ENCODE data around the gene PRKAG2.
"Not testable (repeated sequence)": the region's sequence is repeated elsewhere in the genome, so short reads cannot be mapped to it uniquely, and the experiment has no call there.

Gene PRKAG2

GRCh38 chr7:151518947-151519764, 357.8 kb downstream of the PRKAG2 start:
- Histone ChIP-seq H3K4me3 (ENCODE audit: low read length) (peak overlapping the region; percentile 56), H3K4me1 (ENCODE audit: insufficient read depth, low read length) (peaks cover 10% of the 10 kb centered on the region)
- not testable (repeated sequence) for H3K9me3 ChIP-seq (ENCODE audit: low read length); H2AFZ ChIP-seq (ENCODE audit: low read depth, low read length); H3K27me3 ChIP-seq (ENCODE audit: insufficient read depth, low read length); H3K36me3 ChIP-seq (ENCODE audit: insufficient read depth, low read length)

DNA sequence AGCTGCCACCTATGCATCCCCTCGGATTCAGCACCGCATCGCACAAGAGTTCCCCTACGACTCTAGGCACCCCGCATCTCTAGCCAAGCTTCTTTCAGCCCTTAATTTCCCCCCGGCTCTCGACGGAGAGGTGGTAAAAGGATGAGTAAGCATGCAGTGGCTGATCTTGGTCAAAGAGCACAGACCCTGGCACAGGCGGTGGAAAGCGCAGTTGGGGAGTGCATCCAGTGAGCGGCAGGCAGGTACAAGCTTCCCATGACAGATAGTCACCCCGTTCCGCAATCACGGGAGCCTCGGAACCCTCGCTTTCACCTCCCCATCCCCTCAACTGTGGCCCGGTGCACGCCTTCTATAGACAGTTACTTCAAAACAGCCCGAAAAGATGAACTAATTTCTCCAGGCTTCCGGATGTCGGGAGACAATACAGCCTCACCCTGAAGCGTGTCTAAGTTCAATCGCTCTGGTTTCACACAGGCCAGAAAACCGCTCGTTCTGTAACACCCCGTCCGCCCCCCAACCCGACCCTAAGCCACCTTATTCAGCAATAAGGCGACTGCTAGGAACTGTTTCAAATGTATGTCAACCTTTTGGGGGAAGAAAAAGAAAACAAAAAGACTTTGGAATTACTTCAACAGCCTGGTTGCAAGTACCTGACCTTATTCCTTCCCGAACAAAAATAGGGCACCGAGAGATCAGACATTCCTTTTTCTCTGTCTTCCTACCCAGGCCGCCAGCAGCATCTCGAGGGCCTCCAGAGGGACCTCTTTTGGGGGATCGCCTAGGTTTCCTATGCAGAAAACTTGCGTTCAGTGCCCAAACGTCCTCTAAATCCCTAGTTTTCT, 358.6 kb downstream of the PRKAG2 start:
- Histone ChIP-seq H3K27me3 (ENCODE audit: insufficient read depth, low read length) (no peaks in the 10 kb centered on the region), H2AFZ (ENCODE audit: low read depth, low read length) (no peak overlapping the region), H3K36me3 (ENCODE audit: insufficient read depth, low read length) (no peaks in the 10 kb centered on the region), H3K4me1 (ENCODE audit: insufficient read depth, low read length) (peaks cover 10% of the 10 kb centered on the region), H3K9me3 (ENCODE audit: low read length) (peaks cover 5% of the 10 kb centered on the region), H3K4me3 (ENCODE audit: low read length) (peak overlapping the region; percentile 56)

DNA sequence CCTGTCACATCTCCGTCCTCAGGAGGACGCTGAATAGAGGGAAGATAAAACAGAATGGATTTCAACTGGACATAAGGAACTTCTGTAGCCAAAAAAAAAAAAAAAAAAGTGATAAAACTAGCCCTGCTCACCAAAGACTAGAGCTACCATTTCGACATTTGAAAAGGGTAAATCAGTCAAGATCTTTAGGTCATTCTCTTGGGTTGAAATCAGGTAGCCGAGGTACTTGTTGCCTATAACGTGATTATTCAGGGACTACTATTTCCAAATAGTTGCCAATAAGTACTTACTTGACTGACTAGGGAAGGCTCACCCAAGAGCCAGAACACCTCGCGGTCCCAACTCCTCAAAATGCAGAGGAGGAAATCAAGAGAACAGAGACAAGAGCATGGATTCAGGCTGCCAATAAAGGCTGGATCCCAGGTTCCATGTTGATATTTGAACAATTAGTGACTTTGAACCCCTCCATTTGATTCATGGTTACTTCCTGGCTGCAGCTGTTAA, 359.3 kb downstream of the PRKAG2 start:
- H3K4me3 ChIP-seq (ENCODE audit: low read length), result peak overlapping the region; percentile 56
- peaks cover 10% of the 10 kb centered on the region for H3K4me1 ChIP-seq (ENCODE audit: insufficient read depth, low read length)
- H3K36me3 ChIP-seq (ENCODE audit: insufficient read depth, low read length), result no peaks in the 10 kb centered on the region
- peaks cover 7% of the 10 kb centered on the region for H3K9me3 ChIP-seq (ENCODE audit: low read length)
- no peak overlapping the region for H2AFZ ChIP-seq (ENCODE audit: low read depth, low read length)
- no peaks in the 10 kb centered on the region for H3K27me3 ChIP-seq (ENCODE audit: insufficient read depth, low read length)

DNA sequence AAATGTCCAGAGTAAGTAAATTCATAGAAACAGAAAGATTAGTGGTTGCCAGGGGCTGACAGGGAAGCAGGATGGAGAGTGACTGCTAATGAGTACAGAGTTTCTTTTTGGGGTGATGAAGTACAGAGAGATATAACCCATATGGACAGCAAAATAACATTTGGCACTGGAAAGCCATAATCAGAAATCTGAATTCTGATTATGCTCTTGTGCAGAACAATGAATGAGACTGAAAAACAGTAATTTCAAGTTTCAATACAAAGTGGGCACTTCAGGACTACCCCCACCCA, 361.7 kb downstream of the PRKAG2 start:
- no peak overlapping the region for H3K4me3 ChIP-seq (ENCODE audit: low read length)
- H3K9me3 ChIP-seq (ENCODE audit: low read length), result peaks cover 18% of the 10 kb centered on the region
- no peaks in the 10 kb centered on the region for H3K27me3 ChIP-seq (ENCODE audit: insufficient read depth, low read length)
- no peaks in the 10 kb centered on the region for H3K36me3 ChIP-seq (ENCODE audit: insufficient read depth, low read length)
- H3K4me1 ChIP-seq (ENCODE audit: insufficient read depth, low read length), result peaks cover 10% of the 10 kb centered on the region
- no peak overlapping the region for H2AFZ ChIP-seq (ENCODE audit: low read depth, low read length)

DNA sequence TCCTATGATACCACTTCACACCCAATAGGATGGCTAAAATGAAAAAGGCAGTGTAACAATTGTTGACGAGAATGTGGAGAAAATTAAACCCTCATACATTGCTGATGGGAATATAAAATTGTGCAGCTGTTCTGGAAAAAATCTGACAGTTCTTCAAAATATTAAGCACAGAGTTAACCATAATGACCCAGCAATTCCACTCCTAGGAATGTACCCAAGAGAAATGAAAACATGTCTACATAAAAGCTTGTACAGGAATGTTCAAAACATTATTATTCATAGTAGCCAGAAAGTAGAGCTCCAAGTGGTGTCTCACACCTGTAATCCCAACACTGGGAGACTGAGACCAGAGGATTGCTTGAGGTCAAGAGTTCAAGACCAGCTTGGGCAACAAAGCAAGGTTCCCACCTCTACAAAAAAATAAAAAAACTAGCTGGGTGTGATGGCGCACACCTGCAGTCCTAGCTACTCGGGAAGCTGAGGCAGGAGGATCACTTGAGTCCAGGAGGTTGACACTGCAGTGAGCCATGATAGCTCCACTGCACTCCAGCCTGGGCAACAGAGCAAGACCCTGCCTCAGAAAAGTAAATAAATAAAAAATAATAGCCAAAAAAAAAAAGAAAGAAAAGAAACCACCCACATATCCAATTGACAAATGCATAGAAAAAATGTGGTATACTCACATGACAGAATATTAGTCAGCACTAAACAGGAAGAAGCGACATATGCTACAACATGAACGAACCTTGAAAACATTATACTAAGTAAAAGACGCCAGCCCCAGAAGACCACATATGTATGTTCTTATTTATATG, 362.2 kb downstream of the PRKAG2 start:
- peaks cover 10% of the 10 kb centered on the region for H3K4me1 ChIP-seq (ENCODE audit: insufficient read depth, low read length)
- H3K9me3 ChIP-seq (ENCODE audit: low read length), result peaks cover 18% of the 10 kb centered on the region
- no peak overlapping the region for H3K4me3 ChIP-seq (ENCODE audit: low read length)
- no peaks in the 10 kb centered on the region for H3K27me3 ChIP-seq (ENCODE audit: insufficient read depth, low read length)
- H3K36me3 ChIP-seq (ENCODE audit: insufficient read depth, low read length), result no peaks in the 10 kb centered on the region
- H2AFZ ChIP-seq (ENCODE audit: low read depth, low read length), result no peak overlapping the region

DNA sequence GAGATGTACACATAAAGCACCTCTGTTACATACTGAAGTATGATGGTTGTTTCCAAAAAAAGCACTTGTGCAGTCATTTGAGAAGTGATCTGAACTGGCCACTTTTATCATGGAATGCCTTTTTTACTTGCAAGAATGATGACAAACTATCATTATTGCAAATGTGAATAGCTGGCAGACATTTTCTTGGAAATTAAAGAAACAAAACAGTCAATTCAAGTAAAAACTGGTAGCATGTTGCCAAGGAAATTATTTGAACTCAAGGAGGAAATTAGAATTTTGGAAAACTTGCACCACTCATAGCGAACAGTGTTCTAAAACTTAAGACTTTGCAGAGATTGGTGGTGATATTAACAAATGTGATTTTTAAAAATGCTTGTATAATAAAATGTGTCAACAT, 363.8 kb downstream of the PRKAG2 start:
- H3K36me3 ChIP-seq (ENCODE audit: insufficient read depth, low read length), result no peaks in the 10 kb centered on the region
- peaks cover 13% of the 10 kb centered on the region for H3K4me1 ChIP-seq (ENCODE audit: insufficient read depth, low read length)
- H3K27me3 ChIP-seq (ENCODE audit: insufficient read depth, low read length), result no peaks in the 10 kb centered on the region
- H3K9me3 ChIP-seq (ENCODE audit: low read length), result peaks cover 21% of the 10 kb centered on the region
- H2AFZ ChIP-seq (ENCODE audit: low read depth, low read length), result no peak overlapping the region
- no peak overlapping the region for H3K4me3 ChIP-seq (ENCODE audit: low read length)

GRCh38 chr7:151512353-151512752, 364.6 kb downstream of the PRKAG2 start:
- H2AFZ ChIP-seq (ENCODE audit: low read depth, low read length), result no peak overlapping the region
- peaks cover 21% of the 10 kb centered on the region for H3K9me3 ChIP-seq (ENCODE audit: low read length)
- H3K36me3 ChIP-seq (ENCODE audit: insufficient read depth, low read length), result no peaks in the 10 kb centered on the region
- H3K4me1 ChIP-seq (ENCODE audit: insufficient read depth, low read length), result peaks cover 5% of the 10 kb centered on the region
- no peaks in the 10 kb centered on the region for H3K27me3 ChIP-seq (ENCODE audit: insufficient read depth, low read length)
- H3K4me3 ChIP-seq (ENCODE audit: low read length), result no peak overlapping the region

- Histone ChIP-seq H3K36me3 (ENCODE audit: insufficient read depth, low read length) (no peaks in the 10 kb centered on the region), H3K9me3 (ENCODE audit: low read length) (peaks cover 21% of the 10 kb centered on the region), H3K4me1 (ENCODE audit: insufficient read depth, low read length) (peaks cover 4% of the 10 kb centered on the region), H3K27me3 (ENCODE audit: insufficient read depth, low read length) (no peaks in the 10 kb centered on the region), H3K4me3 (ENCODE audit: low read length) (no peak overlapping the region), H2AFZ (ENCODE audit: low read depth, low read length) (no peak overlapping the region)
Measured at GRCh38 chr7:151511946-151512345, 365.0 kb downstream of the PRKAG2 start.

DNA sequence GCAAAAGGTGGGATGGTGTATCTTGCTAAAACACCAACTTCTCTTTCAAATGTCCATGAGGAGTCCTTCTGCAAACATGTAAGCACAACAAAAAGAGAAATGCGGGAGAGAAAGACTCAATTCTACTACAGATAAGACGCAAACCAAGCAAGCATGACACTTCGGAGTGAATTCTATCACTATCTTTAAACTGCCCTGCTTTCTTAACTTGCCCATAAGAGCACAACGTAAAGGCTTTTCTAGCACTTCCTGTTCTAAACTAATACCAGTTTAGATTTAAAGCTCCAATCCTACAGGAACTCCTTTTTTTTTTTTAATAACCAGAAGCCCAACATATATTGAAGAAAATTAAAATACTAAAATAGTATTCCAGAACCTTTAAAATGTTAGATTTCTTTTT, 365.6 kb downstream of the PRKAG2 start:
- Histone ChIP-seq H3K36me3 (ENCODE audit: insufficient read depth, low read length) (no peaks in the 10 kb centered on the region), H3K4me3 (ENCODE audit: low read length) (no peak overlapping the region), H3K9me3 (ENCODE audit: low read length) (peaks cover 21% of the 10 kb centered on the region), H3K4me1 (ENCODE audit: insufficient read depth, low read length) (peaks cover 4% of the 10 kb centered on the region), H3K27me3 (ENCODE audit: insufficient read depth, low read length) (no peaks in the 10 kb centered on the region), H2AFZ (ENCODE audit: low read depth, low read length) (no peak overlapping the region)

GRCh38 chr7:151509670-151510333, 367.1 kb downstream of the PRKAG2 start:
- no peaks in the 10 kb centered on the region for H3K36me3 ChIP-seq (ENCODE audit: insufficient read depth, low read length)
- H3K9me3 ChIP-seq (ENCODE audit: low read length), result peaks cover 19% of the 10 kb centered on the region
- no peaks in the 10 kb centered on the region for H3K27me3 ChIP-seq (ENCODE audit: insufficient read depth, low read length)
- H3K4me1 ChIP-seq (ENCODE audit: insufficient read depth, low read length), result peaks cover 4% of the 10 kb centered on the region
- no peak overlapping the region for H3K4me3 ChIP-seq (ENCODE audit: low read length)
- no peak overlapping the region for H2AFZ ChIP-seq (ENCODE audit: low read depth, low read length)

- no peak overlapping the region for H3K4me3 ChIP-seq (ENCODE audit: low read length)
Measured at GRCh38 chr7:151508991-151509390, 367.9 kb downstream of the PRKAG2 start.

GRCh38 chr7:151507806-151508205, 369.1 kb downstream of the PRKAG2 start:
- Histone ChIP-seq H3K4me1 (ENCODE audit: insufficient read depth, low read length) (peaks cover 4% of the 10 kb centered on the region), H2AFZ (ENCODE audit: low read depth, low read length) (no peak overlapping the region), H3K36me3 (ENCODE audit: insufficient read depth, low read length) (no peaks in the 10 kb centered on the region), H3K4me3 (ENCODE audit: low read length) (no peak overlapping the region), H3K27me3 (ENCODE audit: insufficient read depth, low read length) (no peaks in the 10 kb centered on the region), H3K9me3 (ENCODE audit: low read length) (peaks cover 16% of the 10 kb centered on the region)

More at GRCh38 chr7:151508991-151509390, 367.9 kb downstream of the PRKAG2 start:
- H3K36me3 ChIP-seq (ENCODE audit: insufficient read depth, low read length), result no peaks in the 10 kb centered on the region
- peaks cover 4% of the 10 kb centered on the region for H3K4me1 ChIP-seq (ENCODE audit: insufficient read depth, low read length)
- peaks cover 16% of the 10 kb centered on the region for H3K9me3 ChIP-seq (ENCODE audit: low read length)
- no peak overlapping the region for H2AFZ ChIP-seq (ENCODE audit: low read depth, low read length)
- no peaks in the 10 kb centered on the region for H3K27me3 ChIP-seq (ENCODE audit: insufficient read depth, low read length)
